HCT116 (cell line): ENCODE data around the gene LY6G5B. TPM values are rescaled to one million over a fixed set of nuclear protein-coding genes. Genes with fewer than 3 reads are reported as not detected.

ENCODE experiments used
- ATAC-seq: fragments of 200-7000 bp; cut with Tn5 transposase; 2 replicates; pipeline ENCODE4 v1.9.1; 2020; ENCODE audit warnings: mild to moderate bottlenecking, moderate library complexity
- BruUV-seq: library from RNA; stranded (reverse); fragments of 400-500 nt; replicated peaks from 2 replicates; lab custom pipeline; 2021; lab: Mats Ljungman, UMichigan
- CTCF ChIA-PET: fragments of 300-600 bp; sonication (Branson Sonifier 250); formaldehyde crosslinking; loops from one replicate; lab custom pipeline; 2021; ENCODE audit warnings: antibody characterized with exemption; lab: Charles Lee
- POLR2A ChIA-PET: fragments of 300-600, 350-600 bp; sonication (Branson Sonifier 250); formaldehyde crosslinking; loops from one replicate; lab custom pipeline; 2021; ENCODE audit warnings: antibody characterized with exemption; lab: Charles Lee
- RAD21 ChIA-PET, 2 experiments: fragments of 300-600 bp; sonication (Branson Sonifier 250); formaldehyde crosslinking; loops; one replicate each; lab custom pipeline; 2023; ENCODE audit warnings: low total read pairs in 2 of 2; ENCODE audit not compliant: uncharacterized antibody in 2 of 2, unreplicated experiment in 2 of 2, low non-redundant PET in 1 of 2; lab: Charles Lee
- DNase-seq: peaks from one replicate; pipeline ENCODE4 v3.0.0-alpha.2; 2010; ENCODE audit warnings: low read depth, low spot score
- H2AFZ ChIP-seq: fragments of 200-600 bp; shearing (Covaris generic), sonication (generic); 2 replicates; pipeline ENCODE4 v1.6.1; 2017; ENCODE audit warnings: low read depth, mixed run types, mixed read lengths, antibody characterized with exemption, low read length; ENCODE audit not compliant: poor library complexity, severe bottlenecking
- H3K27ac ChIP-seq: 2 replicates; pipeline ENCODE4 v1.5.1; 2012; ENCODE audit warnings: low read depth, low read length
- H3K27me3 ChIP-seq: fragments of 200-600 bp; sonication (generic); 2 replicates; pipeline ENCODE4 v1.6.1; 2016; ENCODE audit warnings: mixed run types, low read length, mixed read lengths; ENCODE audit not compliant: insufficient read depth
- H3K36me3 ChIP-seq, 2 experiments: fragments of 200-500 bp in 1 of 2; fragments of 200-600 bp in 1 of 2; sonication (Bioruptor generic) in 1 of 2; sonication (generic) in 1 of 2; 2 replicates each; pipeline versions ENCODE4 v1.5.1 to v1.6.1; 2014 to 2016; ENCODE audit warnings: low read length in 2 of 2, inconsistent platforms in 1 of 2, mixed read lengths in 1 of 2, mixed run types in 1 of 2; ENCODE audit not compliant: insufficient read depth in 2 of 2, control insufficient read depth in 1 of 2
- H3K4me1 ChIP-seq, 2 experiments: fragments of 200-600 bp in 1 of 2; sonication (generic) in 1 of 2; 2 replicates each; pipeline versions ENCODE4 v1.5.1 to v1.6.1; 2012 to 2017; ENCODE audit warnings: low read length in 2 of 2, inconsistent platforms in 1 of 2, mild to moderate bottlenecking in 1 of 2, mixed read lengths in 1 of 2, mixed run types in 1 of 2, moderate library complexity in 1 of 2; ENCODE audit not compliant: insufficient read depth in 2 of 2, control insufficient read depth in 1 of 2
- H3K4me2 ChIP-seq: fragments of 200-600 bp; sonication (generic); 2 replicates; pipeline ENCODE4 v1.6.1; 2017; ENCODE audit warnings: mixed run types, low read length, mixed read lengths
- H3K4me3 ChIP-seq, 2 experiments: fragments of 200-600 bp in 1 of 2; sonication (generic) in 1 of 2; replicated peaks in 1 of 2; 2 replicates each; pipeline ENCODE4 v1.5.1; 2011 to 2016; ENCODE audit warnings: low read length in 2 of 2, control low read depth in 1 of 2, low read depth in 1 of 2, mild to moderate bottlenecking in 1 of 2, mixed read lengths in 1 of 2, mixed run types in 1 of 2
- H3K79me2 ChIP-seq: fragments of 200-600 bp; sonication (generic); 2 replicates; pipeline ENCODE4 v1.6.1; 2017; ENCODE audit warnings: mild to moderate bottlenecking, mixed run types, low read length, moderate library complexity, mixed read lengths; ENCODE audit not compliant: insufficient read depth
- H3K9ac ChIP-seq: fragments of 200-600 bp; sonication (generic); 2 replicates; pipeline ENCODE4 v1.6.1; 2016; ENCODE audit warnings: low read length, mixed read lengths
- H3K9me2 ChIP-seq: fragments of 200-600 bp; sonication (generic), shearing (Covaris generic); 2 replicates; pipeline ENCODE4 v1.6.1; 2017; ENCODE audit warnings: mixed run types, mild to moderate bottlenecking, moderate library complexity; ENCODE audit not compliant: insufficient read depth
- H3K9me3 ChIP-seq, 2 experiments: fragments of 200-500 bp in 1 of 2; fragments of 200-600 bp in 1 of 2; sonication (Bioruptor generic) in 1 of 2; sonication (generic) in 1 of 2; 2 replicates each; pipeline ENCODE4 v1.6.1; 2014 to 2017; ENCODE audit warnings: low read length in 2 of 2, mixed read lengths in 2 of 2, inconsistent platforms in 1 of 2, low read depth in 1 of 2, mild to moderate bottlenecking in 1 of 2, mixed run types in 1 of 2, moderate library complexity in 1 of 2; ENCODE audit not compliant: control insufficient read depth in 1 of 2, insufficient read depth in 1 of 2
- H4K20me1 ChIP-seq: fragments of 200-600 bp; sonication (generic), shearing (Covaris generic); 2 replicates; pipeline ENCODE4 v1.6.1; 2017; ENCODE audit warnings: mixed run types, mild to moderate bottlenecking, moderate library complexity; ENCODE audit not compliant: insufficient read depth
- ATF3 ChIP-seq: IDR thresholded peaks from 2 replicates; pipeline ENCODE4 v1.6.1; 2012
- CBX3 ChIP-seq: IDR thresholded peaks from 2 replicates; pipeline ENCODE4 v1.6.1; 2012; ENCODE audit warnings: low read depth
- CEBPB ChIP-seq: IDR thresholded peaks from 2 replicates; pipeline ENCODE4 v1.6.1; 2012; ENCODE audit warnings: low read depth
- CTCF ChIP-seq, 3 experiments: fragments of 200-600 bp in 1 of 3; sonication (generic) in 1 of 3; IDR thresholded peaks in 2 of 3; conservative IDR thresholded peaks in 1 of 3; 2 replicates each; pipeline ENCODE4 v1.5.1; 2012 to 2017; ENCODE audit warnings: low read depth in 2 of 3, low read length in 2 of 3, antibody characterized with exemption in 1 of 3, borderline replicate concordance in 1 of 3, control low read depth in 1 of 3, mild to moderate bottlenecking in 1 of 3, mixed read lengths in 1 of 3, mixed run types in 1 of 3, moderate library complexity in 1 of 3; ENCODE audit not compliant: insufficient read depth in 1 of 3
- ELF1 ChIP-seq: IDR thresholded peaks from 2 replicates; pipeline ENCODE4 v1.6.1; 2012; ENCODE audit warnings: low read depth, borderline replicate concordance
- EZH2 ChIP-seq: fragments of 200-600 bp; sonication (generic); IDR thresholded peaks from 2 replicates; pipeline ENCODE4 v1.6.1; 2017; ENCODE audit warnings: antibody characterized with exemption, mixed run types
- EZH2phosphoT487 ChIP-seq: fragments of 200-600 bp; IDR thresholded peaks from 2 replicates; pipeline ENCODE4 v1.6.1; 2018; ENCODE audit warnings: antibody characterized with exemption, borderline replicate concordance
- FOSL1 ChIP-seq: IDR thresholded peaks from 2 replicates; pipeline ENCODE4 v1.6.1; 2012; ENCODE audit warnings: low read depth
- JUND ChIP-seq: IDR thresholded peaks from 2 replicates; pipeline ENCODE4 v1.6.1; 2012
- MAX ChIP-seq: IDR thresholded peaks from 2 replicates; pipeline ENCODE4 v1.6.1; 2012
- POLR2A ChIP-seq: IDR thresholded peaks from 2 replicates; pipeline ENCODE4 v1.7.0; 2011; ENCODE audit warnings: borderline replicate concordance; ENCODE audit not compliant: insufficient read depth, insufficient read length; ENCODE audit errors: extremely low read depth
- RAD21 ChIP-seq: IDR thresholded peaks from 2 replicates; pipeline ENCODE4 v1.6.1; 2012; ENCODE audit warnings: low read depth, mild to moderate bottlenecking
- REST ChIP-seq: IDR thresholded peaks from 2 replicates; pipeline ENCODE4 v1.6.1; 2012; ENCODE audit warnings: low read depth
- SIN3A ChIP-seq: IDR thresholded peaks from 2 replicates; pipeline ENCODE4 v1.6.1; 2012; ENCODE audit warnings: low read depth
- SP1 ChIP-seq: IDR thresholded peaks from 2 replicates; pipeline ENCODE4 v1.6.1; 2012; ENCODE audit warnings: low read depth
- SRF ChIP-seq: IDR thresholded peaks from 2 replicates; pipeline ENCODE4 v1.6.1; 2012; ENCODE audit warnings: low read depth
- TCF7L2 ChIP-seq: IDR thresholded peaks from 2 replicates; pipeline ENCODE4 v1.7.0; 2011; ENCODE audit warnings: borderline replicate concordance, inconsistent platforms; ENCODE audit not compliant: insufficient read depth, insufficient read length; ENCODE audit errors: extremely low read depth
- YY1 ChIP-seq: IDR thresholded peaks from 2 replicates; pipeline ENCODE4 v1.6.1; 2011; ENCODE audit warnings: low read length, low read depth, moderate library complexity, mild to moderate bottlenecking; ENCODE audit not compliant: insufficient replicate concordance; ENCODE audit errors: extremely low read depth
- ZBTB33 ChIP-seq: IDR thresholded peaks from 2 replicates; pipeline ENCODE4 v1.6.1; 2011; ENCODE audit warnings: mild to moderate bottlenecking, low read length, moderate library complexity; ENCODE audit not compliant: insufficient replicate concordance; ENCODE audit errors: extremely low read depth
- ZNF274 ChIP-seq: fragments of 200-500 bp; sonication (Bioruptor generic); IDR thresholded peaks from 2 replicates; pipeline ENCODE4 v1.6.1; 2014; ENCODE audit warnings: mild to moderate bottlenecking, low read depth, low read length, inconsistent platforms
- intact Hi-C: fragments of 100-400 bp; cut with micrococcal nuclease; formaldehyde crosslinking; loops from 2 replicates; pipeline ENCODE4 v1.10.0; 2022
- total RNA-seq: library from RNA; stranded (reverse); gene quantifications from one replicate; pipeline ENCODE4 v1.2.1, GENCODE V29; 2021; ENCODE audit not compliant: unreplicated experiment

The LY6G5B gene
- total RNA-seq, 1 experiment from 2014 or later: 15.4 TPM

GRCh38 chr6:31691078-31691463, 21.3 kb downstream of the LY6G5B start:
- Histone ChIP-seq H3K9ac (peak overlapping the region; percentile 30; the same call in 1 of the 2 replicates), H4K20me1 (no peaks in the 10 kb centered on the region), H3K9me3 (no peaks in the 10 kb centered on the region), H2AFZ (no peak overlapping the region), H3K9me2 (no peaks in the 10 kb centered on the region), H3K4me1 (peaks cover 11 to 16% of the 10 kb centered on the region in 2 experiments), H3K27ac (0 out of 2 replicates have a peak overlapping the region, but pooled peaks have one; percentile 23), H3K79me2 (no peaks in the 10 kb centered on the region), H3K4me3 (no peak overlapping the region), H3K27me3 (no peaks in the 10 kb centered on the region), H3K4me2 (peak overlapping the region; percentile 47), H3K36me3 (peaks cover 13 to 25% of the 10 kb centered on the region in 2 experiments; a peak in 2 of 4 replicates)
- no peak for DNase-seq
- ChIA-PET POLR2A (interaction anchor here (0.5 to 1.4 kb wide), 3 partner anchors 12 to 144 kb away, joined by 3 to 5 read pairs (median 3); partner anchors contain the start of genes ABHD16A, HSPA1B and NFKBIL1), CTCF (interaction anchor here (0.7 to 1.1 kb wide), 2 partner anchors 39 to 172 kb away, joined by 3 read pairs; partner anchors contain the start of gene NEU1), RAD21 (no interaction called here)
- TF ChIP-seq RAD21: no peak
- TF ChIP-seq ATF3: no peak
- no peak for TF ChIP-seq MAX
- TF ChIP-seq SRF: no peak
- TF ChIP-seq SIN3A: no peak
- no peak for TF ChIP-seq CBX3
- no peak for TF ChIP-seq SP1
- TF ChIP-seq ZBTB33: no peak
- TF ChIP-seq ZNF274: no peak
- no peak for TF ChIP-seq TCF7L2
- no peak for TF ChIP-seq ELF1
- no peak for TF ChIP-seq JUND
- no peak for TF ChIP-seq YY1
- no peak for TF ChIP-seq EZH2phosphoT487
- no peak for TF ChIP-seq FOSL1
- no peak for TF ChIP-seq CEBPB
- no peak for TF ChIP-seq CTCF (IDR thresholded peaks at IDR 0.05 in 2 of 3, conservative IDR thresholded peaks at IDR 0.05 in 1 of 3; ENCODE audit: borderline replicate concordance in 1 of 3, insufficient read depth in 1 of 3, low read depth in 2 of 3, low read length in 2 of 3)
- TF ChIP-seq REST: no peak
- no peak for TF ChIP-seq POLR2A
- TF ChIP-seq EZH2: no peak
- no TSS peak for BruUV-seq
- intact Hi-C loops: no loop called here
- no peak for ATAC-seq
